HepG2 (cell line): ENCODE data around the gene TRPT1. TPM values are rescaled to one million over a fixed set of nuclear protein-coding genes. Genes with fewer than 3 reads are reported as not detected.

ENCODE experiments used
- CBX2 ChIP-seq, 2 experiments: fragments of 200-600 bp in 1 of 2; sonication (generic); formaldehyde crosslinking in 1 of 2; IDR thresholded peaks; 2 replicates each; pipeline versions ENCODE4 v1.7.0 to v1.8.1; 2018 to 2022; ENCODE audit warnings: low read depth in 2 of 2, low read length in 1 of 2, mild to moderate bottlenecking in 1 of 2, missing genetic modification reagents in 1 of 2
- GATAD2A ChIP-seq: IDR thresholded peaks from 2 replicates; pipeline ENCODE4 v1.6.1; 2016
- JARID2 ChIP-seq: sonication (generic); formaldehyde crosslinking; IDR thresholded peaks from 2 replicates; pipeline ENCODE4 v1.8.1; 2023; ENCODE audit warnings: missing genetic modification reagents, inconsistent platforms; ENCODE audit not compliant: insufficient replicate concordance
- KAT7 ChIP-seq: IDR thresholded peaks from 2 replicates; pipeline ENCODE4 v1.6.1; 2018; ENCODE audit warnings: borderline replicate concordance, missing compliant biosample characterization
- KMT2B ChIP-seq: IDR thresholded peaks from 2 replicates; pipeline ENCODE4 v1.6.1; 2016; ENCODE audit warnings: missing genetic modification reagents, missing compliant biosample characterization
- NFKB2 ChIP-seq: sonication (generic); formaldehyde crosslinking; IDR thresholded peaks from 2 replicates; pipeline ENCODE4 v1.4.0; 2020; ENCODE audit warnings: missing genetic modification reagents, borderline replicate concordance
- NRL ChIP-seq: sonication (generic); formaldehyde crosslinking; IDR thresholded peaks from 2 replicates; pipeline ENCODE4 v1.5.0; 2020; ENCODE audit warnings: missing genetic modification reagents, mild to moderate bottlenecking, moderate library complexity, borderline replicate concordance
- PAX8 ChIP-seq: sonication (generic); formaldehyde crosslinking; IDR thresholded peaks from 2 replicates; pipeline ENCODE4 v1.8.0; 2022; ENCODE audit warnings: mild to moderate bottlenecking, missing genetic modification reagents, borderline replicate concordance
- RARA ChIP-seq: IDR thresholded peaks from 2 replicates; pipeline ENCODE4 v1.6.1; 2016; ENCODE audit warnings: missing genetic modification reagents, missing compliant biosample characterization
- REPIN1 ChIP-seq: sonication (generic); formaldehyde crosslinking; IDR thresholded peaks from 2 replicates; pipeline ENCODE4 v1.8.0; 2022; ENCODE audit warnings: missing genetic modification reagents, low read depth, mild to moderate bottlenecking, borderline replicate concordance
- SMYD3 ChIP-seq: sonication (generic); formaldehyde crosslinking; IDR thresholded peaks from 2 replicates; pipeline ENCODE4 v1.8.1; 2023; ENCODE audit warnings: mild to moderate bottlenecking, missing genetic modification reagents
- SNRNP70 ChIP-seq: fragments of 200-400 bp; formaldehyde crosslinking; IDR thresholded peaks from 2 replicates; pipeline ENCODE4 v1.6.1; 2017; ENCODE audit warnings: mild to moderate bottlenecking, low read depth, low read length, moderate library complexity
- TAF1 ChIP-seq: sonication (generic); formaldehyde crosslinking; IDR thresholded peaks from 2 replicates; pipeline ENCODE4 v1.4.0; 2020; ENCODE audit warnings: missing genetic modification reagents
- TOE1 ChIP-seq: sonication (generic); formaldehyde crosslinking; IDR thresholded peaks from 2 replicates; pipeline ENCODE4 v1.4.0; 2020; ENCODE audit warnings: mild to moderate bottlenecking, missing genetic modification reagents
- WIZ ChIP-seq: sonication (generic); formaldehyde crosslinking; IDR thresholded peaks from 2 replicates; pipeline ENCODE4 v1.5.1; 2020; ENCODE audit warnings: mild to moderate bottlenecking, missing genetic modification reagents
- ZIK1 ChIP-seq: sonication (generic); formaldehyde crosslinking; IDR thresholded peaks from 2 replicates; pipeline ENCODE4 v1.5.0; 2020; ENCODE audit warnings: mild to moderate bottlenecking, low read depth, missing genetic modification reagents, borderline replicate concordance
- ZNF143 ChIP-seq: sonication (generic); formaldehyde crosslinking; IDR thresholded peaks from 2 replicates; pipeline ENCODE4 v1.4.0; 2020; ENCODE audit warnings: missing genetic modification reagents
- ZNF383 ChIP-seq: sonication (generic); formaldehyde crosslinking; IDR thresholded peaks from 2 replicates; pipeline ENCODE4 v1.4.0; 2020; ENCODE audit warnings: missing genetic modification reagents, mild to moderate bottlenecking, borderline replicate concordance
- ZNF607 ChIP-seq: sonication (generic); formaldehyde crosslinking; IDR thresholded peaks from 2 replicates; pipeline ENCODE4 v1.5.1; 2020; ENCODE audit warnings: missing genetic modification reagents, mild to moderate bottlenecking, borderline replicate concordance
- ZNF672 ChIP-seq: sonication (generic); formaldehyde crosslinking; IDR thresholded peaks from 2 replicates; pipeline ENCODE4 v1.8.1; 2022; ENCODE audit warnings: missing genetic modification reagents
- polyA plus RNA-seq, 8 experiments: library from polyadenylated mRNA; depleted of rRNA in 3 of 8; stranded (reverse) in 7 of 8; unstranded in 1 of 8; fragments of >200 nt; fragmentation: Illumina TruSeq in 4 of 8; extraction: Trizol in 4 of 8; gene quantifications; 2 replicates each; pipeline versions ENCODE4 v1.2.1 to v1.2.3, GENCODE V29; 2011 to 2016; ENCODE audit warnings: low read depth in 4 of 8, missing spikeins in 1 of 8, mixed read lengths in 1 of 8; ENCODE audit not compliant: insufficient read depth in 1 of 8
- total RNA-seq, 5 experiments: library from RNA; depleted of rRNA; stranded (reverse); fragments of >200 nt; fragmentation: Illumina TruSeq; extraction: Trizol; gene quantifications; 2 replicates each; pipeline ENCODE4 v1.2.3, GENCODE V29; 2016; ENCODE audit warnings: low read depth in 1 of 5
- TF ChIP-seq, protein P1 (sequence below): sonication (generic); formaldehyde crosslinking; IDR thresholded peaks from 2 replicates; pipeline ENCODE4 v1.4.0; 2020; ENCODE audit warnings: low read depth, mild to moderate bottlenecking, missing genetic modification reagents
- TF ChIP-seq, protein P2 (sequence below): sonication (generic); formaldehyde crosslinking; IDR thresholded peaks from 2 replicates; pipeline ENCODE4 v1.4.0; 2020; ENCODE audit warnings: missing genetic modification reagents, low read depth, mild to moderate bottlenecking, borderline replicate concordance
- TF ChIP-seq, protein P3 (sequence below): sonication (generic); formaldehyde crosslinking; IDR thresholded peaks from 2 replicates; pipeline ENCODE4 v1.4.0; 2020; ENCODE audit warnings: missing genetic modification reagents

The TRPT1 gene
- total and polyA plus RNA-seq, 2 of the 13 experiments (the other 11 are each of a cell fraction or from before 2014, with no cell fraction given), result 24.8 to 40.7 TPM

- no peak for TF ChIP-seq SNRNP70
- TF ChIP-seq, protein P1, sequence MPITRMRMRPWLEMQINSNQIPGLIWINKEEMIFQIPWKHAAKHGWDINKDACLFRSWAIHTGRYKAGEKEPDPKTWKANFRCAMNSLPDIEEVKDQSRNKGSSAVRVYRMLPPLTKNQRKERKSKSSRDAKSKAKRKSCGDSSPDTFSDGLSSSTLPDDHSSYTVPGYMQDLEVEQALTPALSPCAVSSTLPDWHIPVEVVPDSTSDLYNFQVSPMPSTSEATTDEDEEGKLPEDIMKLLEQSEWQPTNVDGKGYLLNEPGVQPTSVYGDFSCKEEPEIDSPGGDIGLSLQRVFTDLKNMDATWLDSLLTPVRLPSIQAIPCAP, result no peak
- TF ChIP-seq, protein P2, sequence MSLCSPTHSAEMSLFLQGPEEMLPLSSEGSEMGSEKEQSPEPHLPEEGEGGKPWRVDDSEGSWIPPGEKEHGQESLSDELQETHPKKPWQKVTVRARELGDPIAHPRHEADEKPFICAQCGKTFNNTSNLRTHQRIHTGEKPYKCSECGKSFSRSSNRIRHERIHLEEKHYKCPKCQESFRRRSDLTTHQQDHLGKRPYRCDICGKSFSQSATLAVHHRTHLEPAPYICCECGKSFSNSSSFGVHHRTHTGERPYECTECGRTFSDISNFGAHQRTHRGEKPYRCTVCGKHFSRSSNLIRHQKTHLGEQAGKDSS (CRISPR knock-in tag), result no peak; the same call in 1 of the 2 replicates
- no peak for TF ChIP-seq CBX2 (IDR thresholded peaks at IDR 0.05; ENCODE audit: low read depth, low read length)
- no peak for TF ChIP-seq CBX2 (CRISPR knock-in tag; IDR thresholded peaks at IDR 0.05; ENCODE audit: low read depth)
- no peak for TF ChIP-seq ZNF383
- TF ChIP-seq KAT7, result peak; percentile 63; the same call in 1 of the 2 replicates
- TF ChIP-seq NFKB2, result peak; percentile 38; the same call in 1 of the 2 replicates
- 0 out of 2 replicates have a peak, but pooled peaks have one; percentile 28 for TF ChIP-seq ZIK1
- no peak for TF ChIP-seq ZNF143 (CRISPR knock-in tag)
- peak; percentile 65 for TF ChIP-seq TAF1 (CRISPR knock-in tag)
- TF ChIP-seq TOE1 (CRISPR knock-in tag), result no peak
- TF ChIP-seq ZNF607, result peak; percentile 50; the same call in 1 of the 2 replicates
- TF ChIP-seq WIZ (CRISPR knock-in tag), result no peak
- 0 out of 2 replicates have a peak, but pooled peaks have one; percentile 4 for TF ChIP-seq GATAD2A (CRISPR knock-in tag)
- TF ChIP-seq, protein P3, sequence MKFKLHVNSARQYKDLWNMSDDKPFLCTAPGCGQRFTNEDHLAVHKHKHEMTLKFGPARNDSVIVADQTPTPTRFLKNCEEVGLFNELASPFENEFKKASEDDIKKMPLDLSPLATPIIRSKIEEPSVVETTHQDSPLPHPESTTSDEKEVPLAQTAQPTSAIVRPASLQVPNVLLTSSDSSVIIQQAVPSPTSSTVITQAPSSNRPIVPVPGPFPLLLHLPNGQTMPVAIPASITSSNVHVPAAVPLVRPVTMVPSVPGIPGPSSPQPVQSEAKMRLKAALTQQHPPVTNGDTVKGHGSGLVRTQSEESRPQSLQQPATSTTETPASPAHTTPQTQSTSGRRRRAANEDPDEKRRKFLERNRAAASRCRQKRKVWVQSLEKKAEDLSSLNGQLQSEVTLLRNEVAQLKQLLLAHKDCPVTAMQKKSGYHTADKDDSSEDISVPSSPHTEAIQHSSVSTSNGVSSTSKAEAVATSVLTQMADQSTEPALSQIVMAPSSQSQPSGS (CRISPR knock-in tag), result no peak; the same call in 1 of the 2 replicates
- 0 out of 2 replicates have a peak, but pooled peaks have one; percentile 2 for TF ChIP-seq RARA
- TF ChIP-seq PAX8 (CRISPR knock-in tag), result no peak
- TF ChIP-seq JARID2 (CRISPR knock-in tag), result no peak
- TF ChIP-seq KMT2B (CRISPR knock-in tag), result no peak
- TF ChIP-seq REPIN1 (CRISPR knock-in tag), result 0 out of 2 replicates have a peak, but pooled peaks have one; percentile 53
- TF ChIP-seq NRL, result peak; percentile 87
- TF ChIP-seq ZNF672 (CRISPR knock-in tag), result no peak
- peak; percentile 60; the same call in 1 of the 2 replicates for TF ChIP-seq SMYD3 (CRISPR knock-in tag)
Measured at GRCh38 chr11:64230171-64230984, 4.4 kb upstream of the TRPT1 start, which contains the start of gene DNAJC4 (continued).
